HL-60 (cell line): Measurements from ENCODE around the gene BRF1.

Experiments
- DNase-seq, 2 experiments: peaks; one replicate each; pipeline ENCODE4 v3.0.0-alpha.2; 2010 to 2020; ENCODE audit warnings: low read depth in 1 of 2, low spot score in 1 of 2
- H3K27ac ChIP-seq: fragments of 250-450 bp; sonication (Bioruptor Pico); replicated peaks from 2 replicates; pipeline ENCODE4 v1.5.1; 2020; ENCODE audit warnings: mild to moderate bottlenecking, moderate library complexity
- H3K27me3 ChIP-seq: fragments of 250-450 bp; sonication (Bioruptor Pico); 2 replicates; pipeline ENCODE4 v1.5.1; 2021; ENCODE audit warnings: mild to moderate bottlenecking, moderate library complexity; ENCODE audit not compliant: insufficient read depth, poor library complexity, severe bottlenecking
- H3K4me3 ChIP-seq: replicated peaks from 2 replicates; pipeline ENCODE4 v1.5.1; 2011; ENCODE audit warnings: mild to moderate bottlenecking, control low read depth, low read length; ENCODE audit not compliant: insufficient read depth
- CTCF ChIP-seq: IDR thresholded peaks from one replicate; pipeline ENCODE4 v1.5.1; 2011; ENCODE audit warnings: low read length, control low read depth, inconsistent platforms; ENCODE audit not compliant: insufficient read depth
- GABPA ChIP-seq: IDR thresholded peaks from 2 replicates; pipeline ENCODE4 v1.6.1; 2012; ENCODE audit warnings: low read depth
- POLR2AphosphoS5 ChIP-seq: IDR thresholded peaks from 2 replicates; pipeline ENCODE4 v1.6.1; 2012; ENCODE audit warnings: low read depth
- REST ChIP-seq: IDR thresholded peaks from 2 replicates; pipeline ENCODE4 v1.6.1; 2012; ENCODE audit warnings: low read depth; ENCODE audit not compliant: insufficient replicate concordance
- SPI1 ChIP-seq: IDR thresholded peaks from 2 replicates; pipeline ENCODE4 v1.6.1; 2012; ENCODE audit warnings: low read depth, mild to moderate bottlenecking, borderline replicate concordance

Gene BRF1

GRCh38 chr14:105162669-105162979 is 138.2 kb downstream of the BRF1 start:
- DNase-seq: no peak
- H3K27me3 ChIP-seq: peaks cover 8% of the 10 kb centered on the region
- H3K4me3 ChIP-seq: no peak overlapping the region
- TF ChIP-seq CTCF: no peak
- TF ChIP-seq REST: no peak
- no peak for TF ChIP-seq SPI1
- no peak for TF ChIP-seq GABPA
- TF ChIP-seq POLR2AphosphoS5: no peak
- no peak overlapping the region for H3K27ac ChIP-seq

GRCh38 chr14:105161964-105162668 is 138.7 kb downstream of the BRF1 start:
- DNase-seq: no peak
- H3K27me3 ChIP-seq: peaks cover 7% of the 10 kb centered on the region
- no peak for TF ChIP-seq SPI1
- no peak for TF ChIP-seq CTCF
- TF ChIP-seq POLR2AphosphoS5: no peak
- no peak for TF ChIP-seq GABPA
- no peak overlapping the region for H3K4me3 ChIP-seq
- no peak overlapping the region for H3K27ac ChIP-seq

GRCh38 chr14:105161309-105161708 is 139.5 kb downstream of the BRF1 start:
- Histone ChIP-seq H3K27me3 (peaks cover 2% of the 10 kb centered on the region), H3K27ac (no peak overlapping the region), H3K4me3 (no peak overlapping the region)
- no peak for DNase-seq
- no peak for TF ChIP-seq REST
- no peak for TF ChIP-seq CTCF
- TF ChIP-seq GABPA: no peak
- no peak for TF ChIP-seq POLR2AphosphoS5
- no peak for TF ChIP-seq SPI1

- Histone ChIP-seq H3K27me3 (peaks cover 2% of the 10 kb centered on the region), H3K4me3 (no peak overlapping the region), H3K27ac (no peak overlapping the region)
- no peak for DNase-seq
- TF ChIP-seq SPI1: peak; percentile 7; the same call in 1 of the 2 replicates
- no peak for TF ChIP-seq POLR2AphosphoS5
- TF ChIP-seq GABPA: no peak
- no peak for TF ChIP-seq CTCF
- no peak for TF ChIP-seq REST
Observed at GRCh38 chr14:105160776-105161175, 140.0 kb downstream of the BRF1 start.
